Adipocyte (in vitro differentiated cells): Measurements from ENCODE around the gene ITPR3.
A peak's percentile ranks its signal among the peaks of the same experiment; 100 is the strongest.

Source experiments
- DNase-seq: peaks from one replicate; pipeline ENCODE4 v3.0.0-alpha.2; 2015; ENCODE audit warnings: low read depth
- H3K27me3 ChIP-seq: replicated peaks from 2 replicates; pipeline ENCODE4 v1.7.0; 2013; ENCODE audit warnings: mild to moderate bottlenecking, low read length, moderate library complexity; ENCODE audit not compliant: control insufficient read depth, insufficient read depth
- H3K36me3 ChIP-seq: 2 replicates; pipeline ENCODE4 v1.7.0; 2013; ENCODE audit warnings: low read length, mild to moderate bottlenecking, moderate library complexity; ENCODE audit not compliant: control insufficient read depth, insufficient read depth, severe bottlenecking
- H3K4me1 ChIP-seq: 2 replicates; pipeline ENCODE4 v1.7.0; 2013; ENCODE audit warnings: mild to moderate bottlenecking, low read length, moderate library complexity; ENCODE audit not compliant: control insufficient read depth, insufficient read depth
- H3K4me3 ChIP-seq: 2 replicates; pipeline ENCODE4 v1.7.0; 2013; ENCODE audit warnings: mild to moderate bottlenecking, low read length, moderate library complexity
- H3K9ac ChIP-seq: 2 replicates; pipeline ENCODE4 v1.7.0; 2013; ENCODE audit warnings: mild to moderate bottlenecking, low read length, moderate library complexity
- H3K9me3 ChIP-seq: 2 replicates; pipeline ENCODE4 v1.7.0; 2013; ENCODE audit warnings: mild to moderate bottlenecking, low read length, moderate library complexity; ENCODE audit not compliant: control insufficient read depth

The ITPR3 gene

DNA sequence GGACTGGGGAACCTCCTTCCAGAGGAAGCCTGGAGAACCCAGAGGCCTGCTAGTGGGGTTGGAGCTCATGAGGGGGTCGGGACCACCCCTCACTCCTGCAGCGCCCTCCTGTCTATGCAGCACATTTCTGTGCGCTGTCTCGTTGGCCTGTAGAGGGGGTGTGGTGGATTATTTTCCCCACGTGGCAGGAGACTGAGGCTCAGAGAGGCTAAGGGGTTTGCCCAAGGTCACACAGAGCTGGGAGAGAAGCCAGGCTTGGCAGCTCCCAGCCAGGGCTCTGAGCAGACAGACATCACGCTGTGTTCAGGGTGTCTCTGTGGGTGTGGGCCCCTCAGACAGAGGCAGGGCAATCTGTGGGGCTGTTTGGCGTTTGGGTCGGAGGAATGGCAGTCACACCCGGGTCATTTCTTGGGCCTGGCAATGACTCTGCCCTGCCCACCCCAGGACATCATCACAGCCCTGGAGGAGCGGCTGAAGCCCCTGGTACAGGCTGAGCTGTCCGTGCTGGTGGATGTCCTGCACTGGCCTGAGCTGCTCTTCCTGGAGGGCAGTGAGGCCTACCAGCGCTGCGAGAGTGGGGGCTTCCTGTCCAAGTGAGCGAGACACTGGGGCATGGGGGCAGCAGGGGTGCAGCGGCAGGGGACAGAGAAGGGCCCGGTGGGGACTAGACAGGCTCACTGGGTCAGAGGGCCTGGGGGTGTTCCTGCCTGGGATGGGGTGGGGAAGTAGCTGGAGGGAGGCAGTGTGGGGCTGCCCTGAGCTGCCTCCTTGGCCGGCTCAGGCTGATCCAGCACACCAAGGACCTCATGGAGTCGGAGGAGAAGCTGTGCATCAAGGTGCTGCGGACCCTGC, 62.7 kb downstream of the ITPR3 start:
- H3K4me3 ChIP-seq, result no peak overlapping the region
- no peak for DNase-seq
- peaks cover 8% of the 10 kb centered on the region for H3K4me1 ChIP-seq
- H3K27me3 ChIP-seq, result no peaks in the 10 kb centered on the region
- no peaks in the 10 kb centered on the region for H3K9me3 ChIP-seq
- peak overlapping the region; percentile 24 for H3K9ac ChIP-seq
- H3K36me3 ChIP-seq, result peaks cover 50% of the 10 kb centered on the region

DNA sequence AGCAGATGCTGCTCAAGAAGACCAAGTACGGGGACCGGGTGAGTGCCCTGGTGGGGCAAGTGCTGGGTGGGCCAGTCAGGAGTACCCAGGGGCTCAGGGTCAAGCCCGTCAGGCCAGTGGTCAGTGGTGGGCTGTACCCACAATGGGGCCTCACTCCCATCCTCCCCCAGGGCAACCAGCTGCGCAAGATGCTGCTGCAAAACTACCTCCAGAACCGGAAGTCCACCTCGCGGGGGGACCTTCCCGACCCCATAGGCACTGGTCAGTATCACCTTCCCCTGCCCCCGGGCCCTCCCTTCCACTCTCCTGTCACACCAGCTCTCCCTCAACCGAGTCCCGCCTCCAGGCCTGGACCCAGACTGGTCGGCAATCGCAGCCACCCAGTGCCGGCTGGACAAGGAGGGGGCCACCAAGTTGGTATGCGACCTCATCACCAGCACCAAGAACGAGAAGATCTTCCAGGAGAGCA, 63.3 kb downstream of the ITPR3 start:
- DNase-seq, result no peak
- peaks cover 52% of the 10 kb centered on the region for H3K36me3 ChIP-seq
- H3K27me3 ChIP-seq, result no peaks in the 10 kb centered on the region
- H3K4me1 ChIP-seq, result peaks cover 8% of the 10 kb centered on the region
- H3K9ac ChIP-seq, result no peak overlapping the region
- H3K4me3 ChIP-seq, result no peak overlapping the region
- no peaks in the 10 kb centered on the region for H3K9me3 ChIP-seq

DNA sequence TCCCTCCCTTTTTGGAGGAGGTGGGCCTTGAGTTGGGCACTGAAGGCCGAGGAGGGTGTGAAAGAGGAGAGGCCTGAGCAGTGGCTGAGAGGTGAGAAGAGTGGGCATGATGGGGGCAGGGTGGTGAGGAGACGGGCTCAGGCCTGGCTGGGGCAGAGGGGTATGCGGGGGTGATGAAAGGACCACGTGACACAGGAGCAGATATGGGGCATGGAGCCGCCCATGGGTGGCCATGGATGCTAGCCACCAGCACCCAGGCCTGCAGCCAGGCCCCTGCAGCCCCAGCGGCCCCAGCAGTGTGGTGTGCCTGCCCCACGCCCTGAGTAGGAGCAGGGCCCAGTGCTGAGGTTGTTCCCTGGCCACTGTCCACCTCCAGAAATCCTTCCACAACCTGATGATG, 63.9 kb downstream of the ITPR3 start:
- Histone ChIP-seq H3K27me3 (no peaks in the 10 kb centered on the region), H3K9me3 (no peaks in the 10 kb centered on the region), H3K9ac (no peak overlapping the region), H3K36me3 (peaks cover 54% of the 10 kb centered on the region), H3K4me1 (peaks cover 8% of the 10 kb centered on the region), H3K4me3 (no peak overlapping the region)
- no peak for DNase-seq

DNA sequence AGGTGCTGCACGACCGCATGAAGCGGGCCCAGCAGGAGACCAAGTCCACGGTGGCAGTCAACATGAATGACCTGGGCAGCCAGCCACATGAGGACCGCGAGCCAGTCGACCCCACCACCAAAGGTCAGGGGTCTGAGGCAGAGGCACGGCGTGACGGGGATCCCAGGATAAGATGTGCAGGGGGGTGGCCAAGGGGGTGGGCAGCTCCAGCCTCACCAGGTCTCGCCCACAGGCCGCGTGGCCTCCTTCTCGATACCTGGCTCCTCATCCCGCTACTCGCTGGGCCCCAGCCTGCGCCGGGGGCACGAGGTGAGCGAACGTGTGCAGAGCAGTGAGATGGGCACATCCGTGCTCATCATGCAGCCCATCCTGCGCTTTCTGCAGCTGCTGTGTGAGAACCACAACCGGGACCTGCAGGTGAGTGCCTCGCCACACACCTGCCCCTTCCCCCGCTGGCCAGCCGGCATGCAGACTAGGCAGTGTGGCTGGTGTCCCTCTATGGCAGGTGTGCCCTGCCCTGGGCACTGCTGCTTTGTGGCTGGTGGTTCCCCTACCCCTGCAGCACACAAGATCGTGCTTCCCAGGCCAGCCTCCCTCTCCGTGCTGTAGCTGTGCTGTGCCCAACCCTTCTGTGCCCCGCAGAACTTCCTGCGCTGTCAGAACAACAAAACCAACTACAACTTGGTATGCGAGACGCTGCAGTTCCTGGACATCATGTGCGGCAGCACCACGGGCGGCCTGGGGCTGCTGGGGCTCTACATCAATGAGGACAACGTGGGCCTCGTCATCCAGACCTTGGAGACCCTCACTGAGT, 64.5 kb downstream of the ITPR3 start:
- peaks cover 53% of the 10 kb centered on the region for H3K36me3 ChIP-seq
- DNase-seq, result no peak
- H3K4me3 ChIP-seq, result no peak overlapping the region
- H3K27me3 ChIP-seq, result no peaks in the 10 kb centered on the region
- no peak overlapping the region for H3K9ac ChIP-seq
- H3K4me1 ChIP-seq, result peaks cover 8% of the 10 kb centered on the region
- H3K9me3 ChIP-seq, result no peaks in the 10 kb centered on the region

DNA sequence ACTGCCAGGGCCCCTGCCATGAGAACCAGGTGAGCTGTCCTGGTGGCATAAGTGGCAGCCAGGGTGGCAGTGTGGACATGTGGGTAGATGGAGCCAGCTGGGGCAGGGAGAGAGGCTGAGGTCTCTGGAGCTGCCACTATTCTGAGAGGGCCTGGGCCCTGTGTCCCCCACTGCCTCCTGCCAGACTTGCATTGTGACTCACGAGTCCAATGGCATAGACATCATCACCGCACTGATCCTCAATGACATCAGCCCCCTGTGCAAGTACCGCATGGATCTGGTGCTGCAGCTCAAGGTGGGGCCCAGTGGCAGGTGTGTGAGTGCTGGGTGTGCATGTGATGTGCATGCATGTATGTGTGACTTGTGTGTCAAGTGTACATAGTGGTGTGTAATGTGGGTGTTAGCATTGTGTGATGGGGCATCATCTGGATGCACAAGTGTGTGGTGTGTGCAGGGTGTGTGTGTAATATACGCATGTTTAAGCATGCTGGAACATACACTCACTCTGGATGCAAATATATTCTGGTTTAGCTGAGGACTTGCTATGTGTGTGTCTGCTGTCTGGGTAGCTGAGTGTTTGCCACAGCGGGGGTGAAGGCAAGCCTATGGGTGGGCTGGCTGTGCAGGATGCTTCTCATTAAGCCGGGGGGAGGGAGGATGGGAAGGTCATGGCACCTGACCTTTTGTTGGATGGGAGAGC, 65.3 kb downstream of the ITPR3 start:
- peaks cover 55% of the 10 kb centered on the region for H3K36me3 ChIP-seq
- no peaks in the 10 kb centered on the region for H3K27me3 ChIP-seq
- H3K9ac ChIP-seq, result no peak overlapping the region
- DNase-seq, result no peak
- H3K4me1 ChIP-seq, result peaks cover 8% of the 10 kb centered on the region
- H3K4me3 ChIP-seq, result no peak overlapping the region
- H3K9me3 ChIP-seq, result no peaks in the 10 kb centered on the region

DNA sequence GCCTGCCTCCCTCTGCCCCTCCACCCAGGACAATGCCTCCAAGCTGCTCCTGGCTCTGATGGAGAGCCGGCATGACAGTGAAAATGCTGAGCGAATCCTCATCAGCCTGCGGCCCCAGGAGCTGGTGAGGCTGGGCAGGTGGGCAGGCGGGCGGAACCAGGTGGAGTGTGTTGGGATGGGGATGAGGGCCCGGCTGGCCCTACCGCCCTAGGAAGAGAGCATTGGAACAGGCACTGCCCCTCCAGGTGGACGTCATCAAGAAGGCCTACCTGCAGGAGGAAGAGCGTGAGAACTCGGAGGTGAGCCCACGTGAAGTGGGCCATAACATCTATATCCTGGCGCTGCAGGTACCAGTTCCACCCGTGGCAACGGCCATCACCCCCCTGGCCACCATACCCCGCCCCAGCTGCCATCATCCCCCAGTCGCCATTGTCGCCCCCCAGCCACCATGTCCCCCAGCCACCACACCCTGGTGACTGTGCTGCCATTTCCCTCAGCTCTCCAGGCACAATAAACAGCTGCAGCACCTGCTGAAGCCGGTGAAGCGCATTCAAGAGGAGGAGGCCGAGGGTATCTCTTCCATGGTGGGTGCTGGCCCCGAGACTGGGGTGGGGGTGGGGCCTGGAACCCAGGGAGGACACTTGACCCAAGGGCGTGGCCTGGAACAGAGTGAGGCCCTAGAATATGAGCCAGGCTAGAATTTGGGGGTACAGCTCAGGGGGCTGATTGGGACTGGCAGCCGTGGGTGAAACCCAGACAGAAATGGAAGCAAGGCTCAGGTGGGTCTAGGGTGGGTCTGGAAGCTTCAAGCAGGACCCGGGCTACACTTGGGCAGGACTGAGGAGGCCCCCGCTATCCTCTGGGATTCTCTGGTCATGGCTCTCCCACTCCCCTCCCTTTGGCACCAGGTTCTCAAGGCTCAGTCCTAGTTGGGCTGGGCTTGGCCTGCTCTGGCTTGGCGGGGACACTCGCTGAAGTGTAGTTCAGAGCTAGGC, 66.2 kb downstream of the ITPR3 start:
- H3K9me3 ChIP-seq, result no peaks in the 10 kb centered on the region
- H3K27me3 ChIP-seq, result no peaks in the 10 kb centered on the region
- no peak overlapping the region for H3K4me3 ChIP-seq
- peaks cover 60% of the 10 kb centered on the region for H3K36me3 ChIP-seq
- peaks cover 15% of the 10 kb centered on the region for H3K4me1 ChIP-seq
- no peak overlapping the region for H3K9ac ChIP-seq
- no peak for DNase-seq

DNA sequence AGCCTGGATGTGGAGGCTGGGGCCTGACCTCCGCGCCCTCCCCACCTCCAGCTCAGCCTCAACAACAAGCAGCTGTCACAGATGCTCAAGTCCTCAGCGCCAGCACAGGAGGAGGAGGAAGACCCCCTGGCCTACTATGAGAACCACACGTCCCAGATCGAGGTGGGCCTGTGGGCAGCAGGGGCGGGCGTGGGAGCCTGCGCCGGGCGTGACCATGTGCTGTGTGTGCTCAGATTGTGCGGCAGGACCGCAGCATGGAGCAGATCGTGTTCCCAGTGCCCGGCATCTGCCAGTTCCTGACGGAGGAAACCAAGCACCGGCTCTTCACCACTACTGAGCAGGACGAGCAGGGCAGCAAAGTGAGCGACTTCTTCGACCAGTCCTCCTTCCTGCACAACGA, 66.9 kb downstream of the ITPR3 start:
- Histone ChIP-seq H3K4me3 (no peak overlapping the region), H3K4me1 (peaks cover 22% of the 10 kb centered on the region), H3K36me3 (peaks cover 65% of the 10 kb centered on the region), H3K27me3 (no peaks in the 10 kb centered on the region), H3K9ac (no peak overlapping the region), H3K9me3 (no peaks in the 10 kb centered on the region)
- DNase-seq, result no peak

DNA sequence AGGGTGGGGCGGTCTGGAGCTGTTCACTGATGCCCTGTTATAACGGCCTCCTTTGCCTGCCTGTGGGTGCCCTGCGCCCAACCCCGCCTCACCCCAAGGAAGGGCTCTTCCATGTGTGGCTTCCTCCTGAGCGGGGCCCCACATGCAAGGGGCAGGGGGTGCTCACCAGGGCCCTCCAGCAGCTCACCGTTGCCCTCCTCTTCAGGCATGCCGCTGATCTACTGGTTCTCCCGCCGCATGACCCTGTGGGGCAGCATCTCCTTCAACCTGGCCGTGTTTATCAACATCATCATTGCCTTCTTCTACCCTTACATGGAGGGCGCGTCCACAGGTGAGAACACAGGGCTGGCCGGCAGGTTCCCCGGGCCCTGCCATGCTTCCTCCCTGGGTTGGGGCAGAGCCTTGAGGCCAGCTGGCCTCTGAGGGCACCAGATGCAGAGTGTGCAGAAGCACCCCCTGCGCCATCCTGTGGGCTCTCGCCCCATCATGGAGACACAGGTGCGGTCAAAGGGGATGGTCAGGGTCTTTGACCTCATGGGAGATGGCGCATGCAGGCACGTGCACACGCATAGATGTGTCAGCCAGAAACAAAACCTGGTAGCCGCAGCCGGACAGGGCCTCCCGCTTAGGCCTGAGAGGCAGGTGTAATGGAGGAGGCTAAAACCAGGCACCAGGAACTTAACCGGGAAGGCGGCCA, 67.5 kb downstream of the ITPR3 start:
- peaks cover 68% of the 10 kb centered on the region for H3K36me3 ChIP-seq

DNA sequence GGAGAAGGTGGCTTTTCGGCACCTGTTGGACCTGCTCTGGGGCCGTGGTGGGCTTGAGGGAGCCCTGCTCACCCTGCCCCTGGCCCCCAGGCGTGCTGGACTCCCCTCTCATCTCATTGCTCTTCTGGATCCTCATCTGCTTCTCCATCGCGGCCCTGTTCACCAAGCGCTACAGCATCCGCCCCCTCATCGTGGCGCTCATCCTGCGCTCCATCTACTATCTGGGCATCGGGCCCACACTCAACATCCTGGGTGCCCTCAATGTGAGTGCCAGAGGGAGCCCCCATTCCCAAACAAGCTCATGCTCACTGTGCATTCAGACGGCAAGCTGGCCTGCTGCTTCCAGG, 68.0 kb downstream of the ITPR3 start:
- no peaks in the 10 kb centered on the region for H3K27me3 ChIP-seq
- no peaks in the 10 kb centered on the region for H3K9me3 ChIP-seq
- H3K4me1 ChIP-seq, result peaks cover 19% of the 10 kb centered on the region
- peaks cover 69% of the 10 kb centered on the region for H3K36me3 ChIP-seq
- H3K9ac ChIP-seq, result no peak overlapping the region
- H3K4me3 ChIP-seq, result no peak overlapping the region
- no peak for DNase-seq

More for the DNA sequence above, 67.5 kb downstream of the ITPR3 start:
- Histone ChIP-seq H3K9me3 (no peaks in the 10 kb centered on the region), H3K27me3 (no peaks in the 10 kb centered on the region), H3K4me3 (no peak overlapping the region), H3K9ac (no peak overlapping the region), H3K4me1 (peaks cover 17% of the 10 kb centered on the region)
- no peak for DNase-seq

DNA sequence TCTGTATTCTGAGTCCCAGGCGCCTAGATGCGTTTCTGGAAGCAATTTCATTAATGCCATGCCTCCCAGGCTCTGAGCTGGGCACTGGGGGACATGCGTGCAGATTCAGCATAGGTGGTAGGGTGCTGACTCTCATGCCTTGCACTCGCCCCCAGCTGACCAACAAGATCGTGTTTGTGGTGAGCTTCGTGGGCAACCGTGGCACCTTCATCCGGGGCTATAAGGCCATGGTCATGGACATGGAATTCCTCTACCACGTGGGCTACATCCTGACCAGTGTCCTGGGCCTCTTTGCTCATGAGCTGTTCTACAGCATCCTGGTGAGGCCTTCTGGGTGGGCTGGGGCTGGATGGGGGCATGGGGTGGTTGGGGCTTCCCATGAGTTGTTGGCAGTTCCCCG, 68.8 kb downstream of the ITPR3 start:
- H3K9me3 ChIP-seq, result no peaks in the 10 kb centered on the region
- H3K9ac ChIP-seq, result no peak overlapping the region
- H3K4me3 ChIP-seq, result no peak overlapping the region
- H3K27me3 ChIP-seq, result no peaks in the 10 kb centered on the region
- peaks cover 26% of the 10 kb centered on the region for H3K4me1 ChIP-seq
- peaks cover 65% of the 10 kb centered on the region for H3K36me3 ChIP-seq
- DNase-seq, result no peak
